Upper lobe of right lung (tissue), 1 donor: ENCODE data around the gene ASAP2. TPM values are rescaled to one million over a fixed set of nuclear protein-coding genes. Genes with fewer than 3 reads are reported as not detected.

Experiments used
- ATAC-seq: fragments of 200-7000 bp; cut with Tn5 transposase; one replicate; pipeline ENCODE4 v1.9.1; 2020; ENCODE audit warnings: mild to moderate bottlenecking, moderate library complexity
- DNase-seq: peaks from one replicate; pipeline ENCODE4 v3.0.0-alpha.2; 2020
- H3K27ac ChIP-seq: fragments of 200-600 bp; one replicate; pipeline ENCODE4 v1.8.0; 2022
- H3K27me3 ChIP-seq: fragments of 200-600 bp; one replicate; pipeline ENCODE4 v1.8.0; 2022; ENCODE audit warnings: mild to moderate bottlenecking
- H3K36me3 ChIP-seq: fragments of 200-600 bp; one replicate; pipeline ENCODE4 v1.8.0; 2022
- H3K4me1 ChIP-seq: fragments of 200-600 bp; one replicate; pipeline ENCODE4 v1.8.0; 2022
- H3K4me3 ChIP-seq: fragments of 200-600 bp; one replicate; pipeline ENCODE4 v1.8.0; 2022; ENCODE audit warnings: mild to moderate bottlenecking
- H3K9me3 ChIP-seq: fragments of 200-600 bp; one replicate; pipeline ENCODE4 v1.8.0; 2022
- intact Hi-C: fragments of 100-400 bp; cut with DNase I; formaldehyde crosslinking; loops from one replicate; pipeline ENCODE4 v1.11.0; 2022
- total RNA-seq: library from RNA; stranded (reverse); fragmentation: NEBNext Ultra II Directional; extraction: Animal tissue kit (Norgen Biotek cat#: 25700); gene quantifications from one replicate; pipeline ENCODE4 v1.2.1, GENCODE V29; 2021
- TF ChIP-seq, protein P1 (sequence below): fragments of 200-600 bp; IDR thresholded peaks from one replicate; pipeline ENCODE4 v1.8.0; 2022; ENCODE audit warnings: antibody characterized with exemption
- donor health status: DM: no; HTN: yes; CAD: no; lungs with severe emphysema.

Gene ASAP2
- total RNA-seq, 1 donor from 2014 or later, result 30.9 TPM

- H3K4me3 ChIP-seq, result no peak overlapping the region
- ATAC-seq (no peak), DNase-seq (no peak)
- H3K27ac ChIP-seq, result no peak overlapping the region
- TF ChIP-seq, protein P1, sequence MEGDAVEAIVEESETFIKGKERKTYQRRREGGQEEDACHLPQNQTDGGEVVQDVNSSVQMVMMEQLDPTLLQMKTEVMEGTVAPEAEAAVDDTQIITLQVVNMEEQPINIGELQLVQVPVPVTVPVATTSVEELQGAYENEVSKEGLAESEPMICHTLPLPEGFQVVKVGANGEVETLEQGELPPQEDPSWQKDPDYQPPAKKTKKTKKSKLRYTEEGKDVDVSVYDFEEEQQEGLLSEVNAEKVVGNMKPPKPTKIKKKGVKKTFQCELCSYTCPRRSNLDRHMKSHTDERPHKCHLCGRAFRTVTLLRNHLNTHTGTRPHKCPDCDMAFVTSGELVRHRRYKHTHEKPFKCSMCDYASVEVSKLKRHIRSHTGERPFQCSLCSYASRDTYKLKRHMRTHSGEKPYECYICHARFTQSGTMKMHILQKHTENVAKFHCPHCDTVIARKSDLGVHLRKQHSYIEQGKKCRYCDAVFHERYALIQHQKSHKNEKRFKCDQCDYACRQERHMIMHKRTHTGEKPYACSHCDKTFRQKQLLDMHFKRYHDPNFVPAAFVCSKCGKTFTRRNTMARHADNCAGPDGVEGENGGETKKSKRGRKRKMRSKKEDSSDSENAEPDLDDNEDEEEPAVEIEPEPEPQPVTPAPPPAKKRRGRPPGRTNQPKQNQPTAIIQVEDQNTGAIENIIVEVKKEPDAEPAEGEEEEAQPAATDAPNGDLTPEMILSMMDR, result no peak
- H3K4me1 ChIP-seq, result peaks cover 22% of the 10 kb centered on the region
- intact Hi-C loops, result no loop called here
- H3K27me3 ChIP-seq, result no peaks in the 10 kb centered on the region
- H3K36me3 ChIP-seq, result peaks cover 5% of the 10 kb centered on the region
- H3K9me3 ChIP-seq, result no peaks in the 10 kb centered on the region
Measured at GRCh38 chr2:9332136-9332852, 125.7 kb downstream of the ASAP2 start.

- Histone ChIP-seq H3K27ac (no peak overlapping the region), H3K27me3 (no peaks in the 10 kb centered on the region), H3K36me3 (peaks cover 5% of the 10 kb centered on the region), H3K4me3 (no peak overlapping the region), H3K4me1 (peaks cover 22% of the 10 kb centered on the region), H3K9me3 (no peaks in the 10 kb centered on the region)
- ATAC-seq (no peak), DNase-seq (no peak)
- TF ChIP-seq, protein P1, result no peak
- intact Hi-C loops, result no loop called here
Measured at GRCh38 chr2:9332853-9333245, 126.2 kb downstream of the ASAP2 start.

DNA sequence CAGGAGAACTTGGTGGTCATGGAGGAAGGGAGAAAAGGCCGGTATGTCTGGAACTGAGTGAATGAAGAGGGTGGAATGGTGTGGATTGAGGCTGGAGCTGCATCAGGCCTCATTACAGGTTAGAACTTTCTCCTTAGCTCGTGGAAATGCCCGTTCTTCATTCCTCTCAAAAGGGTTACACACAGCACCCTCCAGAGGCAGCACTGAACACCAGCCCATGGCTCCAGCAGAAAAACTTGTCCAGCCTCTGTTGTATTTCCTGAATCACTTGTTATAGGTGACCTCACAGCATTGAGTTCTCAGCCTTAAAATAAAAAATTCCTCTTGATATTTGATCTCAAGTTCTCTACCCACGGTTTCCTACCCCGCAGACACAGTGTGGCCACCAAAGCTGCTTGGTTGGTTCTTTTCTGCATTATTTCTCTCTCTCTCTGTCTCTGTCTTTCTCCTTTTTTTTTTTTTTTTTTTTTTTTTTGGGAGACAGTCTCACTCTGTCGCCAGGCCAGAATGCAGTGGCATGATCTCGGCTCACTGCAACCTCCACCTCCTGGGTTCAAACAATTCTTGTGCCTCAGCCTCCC is 127.1 kb downstream of the ASAP2 start:
- Histone ChIP-seq H3K27me3 (no peaks in the 10 kb centered on the region), H3K4me1 (peaks cover 22% of the 10 kb centered on the region), H3K27ac (no peak overlapping the region), H3K4me3 (no peak overlapping the region), H3K36me3 (peaks cover 5% of the 10 kb centered on the region), H3K9me3 (no peaks in the 10 kb centered on the region)
- TF ChIP-seq, protein P1, result peak; percentile 67
- ATAC-seq (peak; percentile 89), DNase-seq (no peak)
- intact Hi-C loops, result no loop called here

- intact Hi-C loops, result no loop called here
- DNase-seq (no peak), ATAC-seq (no peak)
- no peak overlapping the region for H3K27ac ChIP-seq
- no peaks in the 10 kb centered on the region for H3K9me3 ChIP-seq
- H3K4me3 ChIP-seq, result no peak overlapping the region
- TF ChIP-seq, protein P1, result no peak
- H3K4me1 ChIP-seq, result peaks cover 17% of the 10 kb centered on the region
- peaks cover 5% of the 10 kb centered on the region for H3K36me3 ChIP-seq
- H3K27me3 ChIP-seq, result no peaks in the 10 kb centered on the region
Measured at GRCh38 chr2:9334761-9335160, 128.1 kb downstream of the ASAP2 start.

- Histone ChIP-seq H3K4me3 (no peak overlapping the region), H3K4me1 (peaks cover 15% of the 10 kb centered on the region), H3K36me3 (peaks cover 5% of the 10 kb centered on the region), H3K9me3 (no peaks in the 10 kb centered on the region), H3K27ac (no peak overlapping the region), H3K27me3 (no peaks in the 10 kb centered on the region)
- TF ChIP-seq, protein P1, result no peak
- no peak for DNase-seq
- ATAC-seq, result no peak
- intact Hi-C loops, result no loop called here
Measured at GRCh38 chr2:9335322-9335832, 128.8 kb downstream of the ASAP2 start.
